Neutrophil (primary cell): ENCODE results near the gene MAP1S.

Experiments used
- H3K27ac ChIP-seq: fragments of 200-600 bp; sonication (generic); 2 replicates; pipeline ENCODE4 v1.5.1; 2016; ENCODE audit warnings: mild to moderate bottlenecking, moderate library complexity
- H3K27me3 ChIP-seq: fragments of 200-600 bp; sonication (generic); 2 replicates; pipeline ENCODE4 v1.6.0; 2016; ENCODE audit warnings: mild to moderate bottlenecking
- H3K36me3 ChIP-seq: fragments of 200-600 bp; sonication (generic); 2 replicates; pipeline ENCODE4 v1.5.1; 2017
- H3K4me1 ChIP-seq, 2 experiments: fragments of 200-600 bp in 1 of 2; sonication (generic) in 1 of 2; 1 replicate in 1 of 2; 2 replicates in 1 of 2; pipeline versions ENCODE4 v1.5.1 to v1.6.1; 2013 to 2016; ENCODE audit warnings: low read depth in 1 of 2, low read length in 1 of 2, mild to moderate bottlenecking in 1 of 2, moderate library complexity in 1 of 2; ENCODE audit not compliant: control insufficient read depth in 1 of 2, insufficient read depth in 1 of 2
- H3K4me3 ChIP-seq, 2 experiments: fragments of 200-600 bp in 1 of 2; sonication (generic) in 1 of 2; 1 replicate in 1 of 2; 2 replicates in 1 of 2; pipeline ENCODE4 v1.5.1; 2013 to 2016; ENCODE audit warnings: low read depth in 1 of 2, low read length in 1 of 2, mild to moderate bottlenecking in 1 of 2, moderate library complexity in 1 of 2
- H3K9me3 ChIP-seq: fragments of 200-600 bp; sonication (generic); 2 replicates; pipeline ENCODE4 v1.5.1; 2016
- TF ChIP-seq, protein P1 (sequence below): fragments of 200-600 bp; sonication (generic); IDR thresholded peaks from 2 replicates; pipeline ENCODE4 v1.5.1; 2016; ENCODE audit warnings: antibody characterized with exemption

MAP1S gene

DNA sequence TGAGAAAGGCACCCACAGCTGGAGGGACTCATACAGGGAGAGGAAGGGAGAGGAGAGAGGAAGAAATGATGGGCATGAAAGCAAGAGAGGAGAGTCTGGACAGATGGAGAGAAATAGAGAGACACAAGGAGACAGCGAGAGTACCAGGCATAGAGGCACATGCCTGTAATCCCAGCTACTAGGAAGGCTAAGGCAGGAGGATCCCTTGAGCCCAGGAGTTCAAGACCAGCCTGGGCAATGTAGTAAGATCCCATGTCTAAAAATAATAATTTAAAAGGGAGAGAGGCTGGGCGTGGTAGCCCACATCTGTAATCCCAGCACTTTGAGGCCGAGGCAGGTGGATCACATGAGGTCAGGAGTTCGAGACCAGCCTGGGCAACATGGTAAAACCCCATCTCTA lies 40.4 kb upstream of the MAP1S start:
- Histone ChIP-seq H3K27me3 (peaks cover 80% of the 10 kb centered on the region), H3K4me1 (no peaks in the 10 kb centered on the region), H3K4me3 (no peak overlapping the region), H3K36me3 (no peaks in the 10 kb centered on the region), H3K27ac (no peak overlapping the region), H3K9me3 (no peaks in the 10 kb centered on the region)
- TF ChIP-seq, protein P1, sequence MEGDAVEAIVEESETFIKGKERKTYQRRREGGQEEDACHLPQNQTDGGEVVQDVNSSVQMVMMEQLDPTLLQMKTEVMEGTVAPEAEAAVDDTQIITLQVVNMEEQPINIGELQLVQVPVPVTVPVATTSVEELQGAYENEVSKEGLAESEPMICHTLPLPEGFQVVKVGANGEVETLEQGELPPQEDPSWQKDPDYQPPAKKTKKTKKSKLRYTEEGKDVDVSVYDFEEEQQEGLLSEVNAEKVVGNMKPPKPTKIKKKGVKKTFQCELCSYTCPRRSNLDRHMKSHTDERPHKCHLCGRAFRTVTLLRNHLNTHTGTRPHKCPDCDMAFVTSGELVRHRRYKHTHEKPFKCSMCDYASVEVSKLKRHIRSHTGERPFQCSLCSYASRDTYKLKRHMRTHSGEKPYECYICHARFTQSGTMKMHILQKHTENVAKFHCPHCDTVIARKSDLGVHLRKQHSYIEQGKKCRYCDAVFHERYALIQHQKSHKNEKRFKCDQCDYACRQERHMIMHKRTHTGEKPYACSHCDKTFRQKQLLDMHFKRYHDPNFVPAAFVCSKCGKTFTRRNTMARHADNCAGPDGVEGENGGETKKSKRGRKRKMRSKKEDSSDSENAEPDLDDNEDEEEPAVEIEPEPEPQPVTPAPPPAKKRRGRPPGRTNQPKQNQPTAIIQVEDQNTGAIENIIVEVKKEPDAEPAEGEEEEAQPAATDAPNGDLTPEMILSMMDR, result no peak

DNA sequence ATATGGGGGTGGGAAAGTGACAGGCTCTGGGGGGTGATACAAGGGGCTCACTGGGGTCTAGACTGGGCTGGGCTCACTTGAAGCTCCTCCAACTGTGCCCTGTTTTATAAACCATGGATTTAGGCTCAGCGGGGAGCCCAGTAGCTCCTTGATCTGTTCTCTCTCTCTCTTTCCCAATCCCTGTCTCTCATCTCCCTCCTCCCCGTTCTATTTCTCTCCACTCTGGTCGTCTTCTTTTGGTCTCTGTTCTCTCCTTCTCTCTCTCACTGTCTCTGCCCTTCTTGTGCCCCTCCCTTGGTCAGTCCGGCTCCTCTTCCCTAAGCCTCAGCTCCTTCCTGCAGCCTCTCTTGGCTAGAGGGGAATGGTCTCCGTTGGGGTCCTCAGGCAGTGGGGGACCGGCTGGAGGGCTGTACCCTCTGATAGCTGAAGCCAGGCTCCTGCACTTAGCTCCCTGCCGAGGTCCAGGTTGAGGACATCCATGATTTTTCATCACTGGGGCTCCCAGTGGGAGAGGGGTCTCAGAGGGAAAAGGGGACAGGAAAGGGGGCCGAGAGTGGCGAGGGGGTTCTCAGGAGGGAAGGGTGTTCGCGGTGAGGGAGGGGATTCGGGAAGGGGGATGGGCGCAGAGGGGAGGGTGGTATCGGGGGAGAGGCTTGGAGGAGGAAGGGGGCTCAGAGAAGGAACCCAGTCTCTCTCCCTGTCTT lies 39.6 kb upstream of the MAP1S start:
- Histone ChIP-seq H3K4me1 (no peaks in the 10 kb centered on the region), H3K36me3 (no peaks in the 10 kb centered on the region), H3K27ac (no peak overlapping the region), H3K9me3 (no peaks in the 10 kb centered on the region), H3K4me3 (no peak overlapping the region), H3K27me3 (peaks cover 88% of the 10 kb centered on the region)
- TF ChIP-seq, protein P1, result no peak

DNA sequence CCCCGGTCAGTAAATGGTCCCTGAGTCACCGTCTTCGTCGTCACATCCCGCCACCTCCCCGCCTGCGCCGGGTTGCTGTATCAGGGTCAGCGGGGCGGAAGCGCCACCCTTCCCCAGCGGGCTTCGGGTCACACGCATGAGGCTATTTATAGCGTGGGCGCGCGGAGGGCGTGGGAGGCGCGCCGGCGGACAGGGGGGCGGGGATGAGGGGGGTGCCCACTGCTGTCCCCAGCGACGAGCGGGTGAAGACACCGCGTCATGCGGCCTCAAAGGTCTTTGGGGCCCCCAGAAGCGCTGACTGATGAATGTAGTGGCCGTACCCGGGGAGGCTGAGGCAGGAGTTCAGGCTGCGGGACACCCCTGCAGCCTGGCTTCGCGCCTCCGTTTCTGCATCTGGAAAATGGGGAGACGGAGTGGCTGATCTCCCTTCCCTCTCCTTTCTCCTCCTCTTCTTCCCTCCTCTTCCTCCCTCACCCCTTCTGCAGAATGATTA lies 39.0 kb upstream of the MAP1S start:
- TF ChIP-seq, protein P1, result no peak
- Histone ChIP-seq H3K9me3 (no peaks in the 10 kb centered on the region), H3K27ac (no peak overlapping the region), H3K4me3 (no peak overlapping the region), H3K4me1 (no peaks in the 10 kb centered on the region), H3K27me3 (peaks cover 94% of the 10 kb centered on the region), H3K36me3 (no peaks in the 10 kb centered on the region)

DNA sequence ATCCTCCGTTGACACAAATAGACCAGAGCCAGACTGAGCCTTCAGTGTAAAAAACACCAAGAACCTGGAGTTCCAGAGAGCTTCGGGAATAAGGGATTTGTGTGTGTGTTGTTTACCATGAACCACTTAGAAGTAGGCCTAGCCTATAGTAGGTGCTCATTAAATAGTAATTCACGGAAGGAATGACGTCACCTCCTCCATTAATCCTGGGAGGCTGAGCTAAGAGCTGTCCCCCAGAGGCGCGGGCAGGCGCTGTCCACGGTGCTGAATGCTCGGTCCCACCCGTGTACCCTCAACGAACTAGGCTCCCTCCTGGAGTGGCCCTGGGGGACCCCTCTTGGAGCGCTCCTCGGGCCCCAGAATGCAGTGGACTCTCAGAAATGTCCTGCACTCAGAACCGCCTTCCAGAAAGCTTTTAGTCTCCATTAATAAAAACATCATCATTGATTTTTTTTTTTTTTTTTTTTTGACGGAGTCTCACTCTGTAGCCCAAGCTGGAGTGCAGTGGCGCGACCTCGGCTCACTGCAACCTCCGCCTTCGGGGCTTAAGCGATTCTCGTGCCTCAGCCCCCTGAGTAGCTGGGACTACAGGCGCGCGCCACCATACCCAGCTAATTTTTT lies 37.7 kb upstream of the MAP1S start:
- Histone ChIP-seq H3K36me3 (no peaks in the 10 kb centered on the region), H3K27ac (no peak overlapping the region), H3K4me3 (no peak overlapping the region), H3K27me3 (peaks cover 98% of the 10 kb centered on the region), H3K9me3 (no peaks in the 10 kb centered on the region), H3K4me1 (no peaks in the 10 kb centered on the region)
- TF ChIP-seq, protein P1, result no peak

DNA sequence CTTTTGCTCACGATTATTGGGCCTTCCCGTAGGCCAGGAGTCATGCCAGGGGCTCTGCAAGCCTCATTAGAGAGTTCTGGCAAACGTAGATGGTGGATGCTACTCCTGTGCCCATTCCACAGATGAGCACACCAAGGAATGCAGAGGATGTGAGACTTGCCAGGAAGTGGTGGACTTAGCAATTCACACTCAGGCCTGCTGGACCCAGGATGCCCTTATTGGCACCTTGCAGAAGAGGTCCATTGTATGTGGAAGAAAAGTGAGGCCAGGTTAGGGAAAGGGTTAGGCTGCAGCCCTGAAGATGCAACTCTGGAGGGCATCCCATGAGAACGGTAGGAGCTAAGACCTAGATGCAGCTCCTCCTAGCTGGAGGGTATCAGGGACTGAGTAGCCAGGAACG lies 37.0 kb upstream of the MAP1S start:
- peaks cover 100% of the 10 kb centered on the region for H3K27me3 ChIP-seq
- no peaks in the 10 kb centered on the region for H3K4me1 ChIP-seq

More for the DNA sequence above, 37.0 kb upstream of the MAP1S start:
- no peak overlapping the region for H3K4me3 ChIP-seq
- no peaks in the 10 kb centered on the region for H3K36me3 ChIP-seq
- TF ChIP-seq, protein P1, result no peak
- no peaks in the 10 kb centered on the region for H3K9me3 ChIP-seq
- H3K27ac ChIP-seq, result no peak overlapping the region
